Measurements from ENCODE around the gene ALDH1A3.

Gene ALDH1A3

DNA sequence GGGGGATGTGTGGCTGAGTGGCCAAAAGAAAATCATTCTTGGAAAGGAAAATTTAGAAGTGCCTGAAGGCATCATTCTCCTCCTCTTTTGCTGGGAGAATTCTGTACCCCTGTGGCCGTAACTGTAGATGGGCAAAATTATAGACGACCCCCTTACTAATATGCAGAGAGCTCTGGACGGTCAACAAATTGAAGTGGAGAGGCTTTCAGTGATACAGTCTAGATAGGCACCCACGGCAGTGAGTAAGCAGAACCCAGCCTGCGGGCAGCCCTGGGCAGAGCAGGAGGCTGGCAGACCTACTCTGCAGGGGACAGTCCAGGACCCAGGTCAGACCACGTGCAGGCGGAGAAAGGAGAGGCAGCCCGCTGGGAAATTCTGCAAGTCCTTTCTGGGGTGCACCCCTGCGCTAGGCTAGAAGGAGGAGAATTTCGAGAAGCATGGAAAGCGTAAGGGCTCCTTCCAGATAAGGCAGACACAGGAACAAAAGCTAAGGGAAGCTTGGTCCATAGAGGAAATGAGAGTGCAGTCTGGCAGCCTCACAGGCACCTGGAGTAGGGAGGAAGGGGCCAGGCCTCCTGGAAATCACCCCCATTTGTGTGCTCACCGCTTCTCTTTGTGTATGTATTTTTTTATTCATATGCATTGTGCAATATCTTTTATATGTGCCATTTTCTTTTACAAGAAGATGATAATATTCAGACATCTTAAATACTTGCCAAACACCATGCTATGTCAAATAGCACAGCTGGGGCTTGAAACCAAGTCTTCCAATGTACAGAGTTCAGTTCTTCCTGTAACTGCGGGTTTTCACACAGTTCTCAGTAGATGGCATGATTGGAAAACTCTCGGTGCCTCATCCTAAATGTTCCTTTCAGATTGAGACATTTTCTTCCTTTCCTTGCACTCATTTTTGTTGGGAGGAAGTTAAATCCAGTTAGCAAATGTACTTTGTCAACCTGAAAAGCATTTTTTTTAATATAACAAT lies 79.7 kb downstream of the ALDH1A3 start:
- no peaks in the 10 kb centered on the region for H3K27me3 ChIP-seq (ENCODE audit: low read depth)
- H3K4me1 ChIP-seq = peaks cover 14% of the 10 kb centered on the region
- no peaks in the 10 kb centered on the region for H3K9me3 ChIP-seq
- H3K36me3 ChIP-seq (replicated peaks) = no peaks in the 10 kb centered on the region
- in situ Hi-C loops (cut with MboI; ENCODE audit: low sequenced_read_pairs) = no loop called here
- no peak overlapping the region for H3K4me3 ChIP-seq
- DNase-seq (ENCODE audit: low spot score in 2 of 2) = no peak

Data from HAP-1 (cell line).